AG08395 (cell line): ENCODE data around the gene TANC1.
"Not testable (repeated sequence)": the region's sequence is repeated elsewhere in the genome, so short reads cannot be mapped to it uniquely, and the experiment has no call there.

Experiments used
- DNase-seq: peaks from one replicate; pipeline ENCODE4 v3.0.0; 2012; ENCODE audit warnings: mixed read lengths, low spot score

Gene TANC1

DNA sequence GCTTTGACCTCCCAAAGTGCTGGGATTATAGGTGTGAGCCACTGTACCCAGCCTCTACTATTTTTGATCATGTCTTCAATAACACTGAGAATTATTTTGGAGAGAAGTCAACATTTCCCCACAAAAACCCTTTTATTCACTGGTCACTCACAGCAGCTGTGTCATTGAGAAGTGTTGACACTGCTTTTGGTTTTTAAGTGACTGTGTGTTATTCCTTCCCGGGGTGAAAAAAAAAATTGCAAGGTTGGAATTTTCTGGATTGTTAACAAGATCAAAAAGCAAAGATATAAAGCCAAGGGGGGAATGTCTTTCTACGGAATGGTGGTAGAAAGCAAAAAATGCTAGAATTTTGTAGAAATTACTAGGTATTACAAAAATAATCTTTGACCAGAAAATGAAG, 61.5 kb downstream of the TANC1 start:
- no peak for DNase-seq

DNA sequence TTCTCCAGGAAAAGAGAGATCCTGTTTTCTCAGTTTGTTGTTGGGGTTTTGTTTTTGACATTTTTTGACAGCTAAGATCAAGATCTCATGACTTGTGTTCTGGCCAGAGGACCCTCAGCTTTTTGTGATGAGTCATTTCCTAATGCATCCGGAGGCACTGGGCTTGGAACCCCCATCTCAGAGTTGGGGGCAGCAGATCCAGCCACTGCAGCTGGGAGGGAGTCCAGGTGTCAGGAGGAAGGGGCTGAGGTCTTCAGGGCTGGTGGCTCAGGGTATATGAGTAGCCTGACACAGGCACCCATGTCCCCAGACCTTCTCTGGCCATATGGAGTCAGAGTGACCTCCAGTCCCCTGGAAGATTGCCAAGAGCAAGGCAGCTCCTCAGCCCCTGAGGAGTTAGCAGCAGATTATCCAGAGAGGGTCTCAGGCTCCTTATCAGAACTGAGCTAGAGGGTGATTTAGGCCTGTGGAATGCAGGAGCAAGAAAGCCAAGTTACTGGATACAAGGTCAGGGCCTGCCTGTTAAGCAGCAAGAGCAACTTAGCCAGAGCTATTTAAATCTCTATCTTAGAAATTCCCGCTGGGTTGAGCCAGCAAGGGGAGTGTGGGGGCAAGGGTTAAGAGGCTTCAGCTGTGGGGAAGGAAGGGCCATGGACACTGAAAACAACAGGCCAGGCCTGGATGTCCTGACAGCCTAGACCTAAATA, 62.4 kb downstream of the TANC1 start:
- peak; percentile 73 for DNase-seq

- no peak for DNase-seq
These were observed 63.7 kb downstream of the TANC1 start for GRCh38 chr2:159032146-159032545.

DNA sequence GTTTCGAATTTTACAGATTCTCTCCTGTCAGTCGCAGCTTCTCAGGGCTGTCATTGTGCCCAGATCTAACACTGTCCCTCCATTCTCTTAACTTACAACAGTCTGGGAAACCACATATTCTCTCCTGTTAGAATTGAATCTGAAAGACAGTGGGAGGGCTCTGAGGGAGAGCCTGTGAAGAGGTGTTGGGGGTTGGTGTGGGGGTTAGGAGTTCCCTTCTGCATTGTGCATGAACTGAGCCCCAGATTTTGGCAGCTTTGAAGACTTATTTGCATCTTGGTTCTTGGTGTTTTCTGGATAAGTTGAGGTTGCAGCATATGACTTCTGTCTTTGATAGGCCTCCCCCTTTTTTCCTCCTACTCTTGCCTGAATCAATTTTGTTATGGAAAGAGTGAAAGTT, 64.1 kb downstream of the TANC1 start:
- DNase-seq, result no peak

DNA sequence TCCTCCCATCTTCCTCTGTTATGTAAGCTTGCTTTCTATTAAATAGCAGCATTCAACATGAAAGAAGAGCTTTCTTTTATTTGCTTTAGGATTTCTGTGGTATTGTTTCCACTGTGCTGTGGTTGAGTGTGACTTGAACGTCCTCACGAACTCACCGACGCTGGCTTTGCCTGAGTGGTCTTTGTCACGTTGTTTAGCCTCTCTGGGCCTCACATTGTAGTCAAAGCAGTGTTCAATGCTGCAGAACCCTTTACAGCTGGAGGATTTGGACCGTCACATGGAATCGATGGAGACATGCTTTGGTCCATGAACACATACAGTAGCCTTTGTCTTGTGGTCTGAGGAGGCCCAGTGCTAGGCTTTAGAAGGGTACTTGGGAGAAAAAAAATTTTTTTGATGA, 66.3 kb downstream of the TANC1 start:
- no peak for DNase-seq

GRCh38 chr2:159035790-159036411, 67.5 kb downstream of the TANC1 start:
- no peak for DNase-seq

DNA sequence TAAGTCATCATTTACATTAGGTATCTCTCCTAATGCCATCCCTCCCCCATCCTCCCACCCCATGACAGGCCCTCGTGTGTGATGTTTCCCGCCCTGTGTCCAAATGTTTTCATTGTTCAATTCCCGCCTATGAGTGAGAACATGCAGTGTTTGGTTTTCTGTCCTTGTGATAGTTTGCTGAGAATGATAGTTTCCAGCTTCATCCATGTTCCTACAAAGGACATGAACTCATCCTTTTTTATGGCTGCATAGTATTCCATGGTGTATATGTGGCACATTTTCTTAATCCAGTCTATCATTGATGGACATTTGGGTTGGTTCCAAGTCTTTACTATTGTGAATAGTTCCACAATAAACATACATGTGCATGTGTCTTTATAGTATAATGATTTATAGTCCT, 68.0 kb downstream of the TANC1 start:
- DNase-seq, result not testable (repeated sequence)

DNA sequence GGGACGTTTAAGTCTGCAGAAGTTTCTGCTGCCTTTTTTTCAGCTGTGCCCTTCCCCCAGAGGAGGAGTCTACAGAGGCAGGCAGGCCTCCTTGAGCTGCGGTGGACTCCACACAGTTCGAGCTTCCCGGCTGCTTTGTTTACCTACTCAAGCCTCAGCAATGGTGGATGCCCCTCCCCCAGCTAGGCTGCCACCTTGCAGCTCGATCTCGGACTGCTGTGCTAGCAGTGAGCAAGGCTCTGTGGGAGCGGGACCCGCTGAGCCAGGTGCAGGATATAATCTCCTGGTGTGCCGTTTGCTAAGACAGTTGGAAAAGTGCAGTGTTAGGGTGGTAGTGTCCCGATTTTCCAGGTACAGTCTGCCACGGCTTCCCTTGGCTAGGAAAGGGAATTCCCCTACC, 72.9 kb downstream of the TANC1 start:
- DNase-seq, result not testable (repeated sequence)

GRCh38 chr2:159042115-159042850, 73.8 kb downstream of the TANC1 start:
- DNase-seq, result no peak

GRCh38 chr2:159043710-159044109, 75.3 kb downstream of the TANC1 start:
- DNase-seq, result no peak

DNA sequence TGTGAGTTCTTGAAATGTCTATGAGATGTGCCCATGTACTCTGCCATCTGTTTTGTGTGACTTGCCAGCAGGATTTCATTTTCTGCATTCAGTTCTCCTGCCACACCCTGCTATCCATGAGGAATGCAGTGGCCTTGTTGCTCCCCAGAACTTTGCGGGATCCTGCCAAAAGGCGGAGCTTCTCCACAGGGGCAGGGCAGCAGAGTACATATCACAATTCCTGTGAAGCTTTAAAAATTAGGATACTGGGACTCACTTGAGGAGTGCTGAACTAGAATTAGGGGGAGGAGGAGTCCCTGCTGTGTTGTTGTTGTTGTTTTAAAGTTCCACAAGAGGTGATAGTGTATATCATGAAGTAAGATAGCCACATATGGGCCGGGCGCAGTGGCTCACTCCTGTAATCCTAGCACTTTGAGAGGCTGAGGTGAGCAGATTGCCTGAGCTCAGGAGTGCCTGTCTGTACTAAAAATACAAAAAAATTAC, 76.4 kb downstream of the TANC1 start:
- peak; percentile 78 for DNase-seq

- DNase-seq, result no peak
These were observed 77.4 kb downstream of the TANC1 start for GRCh38 chr2:159045545-159046454.

DNA sequence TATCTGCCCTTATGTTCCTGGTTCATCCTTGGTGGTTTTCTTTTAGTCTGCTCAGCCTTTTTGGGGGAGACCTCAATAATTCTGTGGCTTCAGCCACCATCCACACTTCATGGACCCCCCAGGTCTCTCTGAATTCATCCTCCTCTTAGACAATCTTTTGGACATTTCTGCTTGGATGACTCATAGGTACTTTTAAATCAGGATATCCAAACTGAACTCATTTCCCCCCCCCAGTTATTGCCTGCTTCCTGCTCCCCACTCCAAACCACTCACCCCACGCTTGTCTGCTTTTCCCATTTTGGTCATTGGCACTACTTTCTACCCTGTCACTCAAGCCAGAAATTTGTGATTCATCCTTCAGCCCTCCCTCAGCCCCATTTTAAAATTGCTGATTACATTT, 78.5 kb downstream of the TANC1 start:
- DNase-seq, result peak; percentile 36

- no peak for DNase-seq
These were observed 82.0 kb downstream of the TANC1 start for GRCh38 chr2:159050426-159050825.

- no peak for DNase-seq
These were observed 82.7 kb downstream of the TANC1 start for GRCh38 chr2:159051133-159051532.

GRCh38 chr2:159051661-159052060, 83.2 kb downstream of the TANC1 start:
- DNase-seq, result no peak

GRCh38 chr2:159052157-159052601, 83.7 kb downstream of the TANC1 start:
- no peak for DNase-seq

DNA sequence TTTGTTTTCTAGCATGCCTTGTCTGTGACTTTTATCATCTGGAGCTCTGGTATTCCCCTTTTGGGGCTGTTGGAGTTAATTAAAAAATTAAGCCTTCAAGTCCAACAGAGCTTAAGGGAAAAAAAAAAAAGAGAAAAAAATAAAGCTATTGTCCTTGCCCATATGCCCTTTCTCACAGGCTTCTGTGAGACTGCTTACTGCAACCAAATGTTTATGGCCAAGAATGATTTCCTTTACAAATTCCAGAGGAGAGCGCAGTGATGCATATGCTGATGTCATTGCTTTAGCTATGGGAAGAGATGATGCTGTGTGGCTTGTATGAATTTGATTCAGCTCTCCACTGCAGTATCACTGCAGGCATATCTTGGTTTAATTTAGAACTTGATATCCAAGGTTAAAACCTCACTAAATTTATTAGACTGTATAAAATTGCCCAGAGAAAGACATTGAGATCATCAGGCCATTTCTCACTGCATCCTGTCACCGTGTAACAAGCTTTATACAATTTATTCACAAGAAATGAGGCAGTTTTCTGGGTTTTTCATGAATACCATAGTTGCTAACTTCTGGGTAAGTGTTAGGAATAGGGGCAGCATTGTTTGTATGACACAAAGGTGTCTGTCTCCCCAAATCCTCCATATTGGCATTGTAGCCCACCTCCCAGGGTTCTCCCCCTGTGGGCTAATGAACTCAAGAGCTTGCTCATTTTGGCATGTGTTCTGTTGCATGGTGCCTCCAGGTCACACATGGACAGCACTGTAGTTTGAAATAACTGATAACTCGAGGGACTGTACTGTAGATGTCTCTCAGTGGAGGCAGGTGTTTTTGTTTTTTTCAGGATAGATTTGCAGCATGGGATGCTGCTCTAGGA, 85.0 kb downstream of the TANC1 start:
- DNase-seq, result peak; percentile 59

GRCh38 chr2:159054032-159054334, 85.5 kb downstream of the TANC1 start:
- DNase-seq, result no peak

DNA sequence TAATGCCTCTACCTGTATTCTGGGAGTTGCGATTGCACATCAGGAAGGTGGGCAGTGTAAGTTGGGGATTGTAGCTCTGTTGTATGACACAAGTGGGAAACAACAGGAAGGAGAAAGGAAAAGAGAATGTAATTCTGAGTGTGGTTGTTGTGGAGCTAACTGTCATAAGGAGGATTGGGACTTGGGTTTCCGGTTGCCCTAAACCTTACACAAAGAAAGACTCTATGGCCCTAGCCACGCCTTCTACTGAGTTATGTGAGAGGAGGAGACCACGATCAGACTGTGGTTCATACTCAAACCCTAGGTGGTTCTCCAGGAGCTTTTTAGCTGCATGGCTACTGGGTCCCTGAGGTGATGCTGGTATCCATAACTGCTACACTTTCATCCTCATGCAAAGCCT, 86.5 kb downstream of the TANC1 start:
- no peak for DNase-seq

DNA sequence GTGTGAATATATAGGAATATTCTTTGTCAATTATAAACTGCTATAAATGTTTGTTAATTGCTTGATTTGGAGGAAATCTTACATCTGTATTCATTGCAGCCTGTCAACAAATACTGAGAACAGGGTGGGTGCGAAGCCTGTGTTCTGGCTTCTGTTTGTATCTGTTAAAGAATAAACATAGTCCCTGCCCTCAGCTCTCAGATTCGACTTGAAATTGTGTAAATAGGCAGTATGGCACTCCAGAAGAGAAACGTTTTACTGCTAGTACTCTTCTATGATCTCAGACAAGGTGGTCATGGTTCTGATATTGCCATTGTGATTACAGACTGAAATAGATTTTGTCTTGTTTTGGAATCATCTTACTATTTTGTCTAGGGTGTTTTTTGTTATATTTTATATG, 92.1 kb downstream of the TANC1 start:
- DNase-seq, result no peak
